ENCODE data around the gene ANKS1A.

GRCh38 chr6:35041086-35041861 lies 152.2 kb downstream of the ANKS1A start:
- TF ChIP-seq, protein P1, sequence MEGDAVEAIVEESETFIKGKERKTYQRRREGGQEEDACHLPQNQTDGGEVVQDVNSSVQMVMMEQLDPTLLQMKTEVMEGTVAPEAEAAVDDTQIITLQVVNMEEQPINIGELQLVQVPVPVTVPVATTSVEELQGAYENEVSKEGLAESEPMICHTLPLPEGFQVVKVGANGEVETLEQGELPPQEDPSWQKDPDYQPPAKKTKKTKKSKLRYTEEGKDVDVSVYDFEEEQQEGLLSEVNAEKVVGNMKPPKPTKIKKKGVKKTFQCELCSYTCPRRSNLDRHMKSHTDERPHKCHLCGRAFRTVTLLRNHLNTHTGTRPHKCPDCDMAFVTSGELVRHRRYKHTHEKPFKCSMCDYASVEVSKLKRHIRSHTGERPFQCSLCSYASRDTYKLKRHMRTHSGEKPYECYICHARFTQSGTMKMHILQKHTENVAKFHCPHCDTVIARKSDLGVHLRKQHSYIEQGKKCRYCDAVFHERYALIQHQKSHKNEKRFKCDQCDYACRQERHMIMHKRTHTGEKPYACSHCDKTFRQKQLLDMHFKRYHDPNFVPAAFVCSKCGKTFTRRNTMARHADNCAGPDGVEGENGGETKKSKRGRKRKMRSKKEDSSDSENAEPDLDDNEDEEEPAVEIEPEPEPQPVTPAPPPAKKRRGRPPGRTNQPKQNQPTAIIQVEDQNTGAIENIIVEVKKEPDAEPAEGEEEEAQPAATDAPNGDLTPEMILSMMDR (conservative IDR thresholded peaks at IDR 0.05): no peak
- TF ChIP-seq EZH2 (IDR thresholded peaks at IDR 0.05; ENCODE audit: low read depth): no peak

Data from PC-9 (cell line).